ENCODE results near the gene ADAM21. TPM values are rescaled to one million over a fixed set of nuclear protein-coding genes. Genes with fewer than 3 reads are reported as not detected.
"Not testable (repeated sequence)": the region's sequence is repeated elsewhere in the genome, so short reads cannot be mapped to it uniquely, and the experiment has no call there.

ADAM21 gene
- total RNA-seq, 3 donors from 2014 or later (not counting 1 experiment from before 2014, with no cell fraction given): not detected

GRCh38 chr14:70468731-70469130 is 16.8 kb downstream of the ADAM21 start:
- 82% methylated on average over 2 of the region's 3 CpGs for WGBS (ENCODE audit: insufficient coverage)
- Mint-ChIP-seq H3K36me3 (no peaks in the 10 kb centered on the region), H3K4me3 (no peak overlapping the region), H3K27me3 (ENCODE audit: low read depth in 2 of 2) (peaks cover 0 to 24% of the 10 kb centered on the region in 2 donors), H3K9me3 (no peaks in the 10 kb centered on the region), H3K4me1 (no peaks in the 10 kb centered on the region), H3K27ac (no peak overlapping the region)
- H3K27me3 ChIP-seq (ENCODE audit: control insufficient read depth, insufficient read depth, low read length): no peaks in the 10 kb centered on the region
- ATAC-seq: no peak
- H3K4me1 ChIP-seq (ENCODE audit: control insufficient read depth, insufficient read depth, low read length): no peaks in the 10 kb centered on the region
- H3K27ac ChIP-seq (ENCODE audit: low read length): no peak overlapping the region
- no peaks in the 10 kb centered on the region for H3K36me3 ChIP-seq (ENCODE audit: control insufficient read depth, insufficient read depth, low read length)
- no peak for DNase-seq
- H3K9me3 ChIP-seq (ENCODE audit: control insufficient read depth, insufficient read depth, low read length): no peaks in the 10 kb centered on the region
- intact Hi-C loops (cut with micrococcal nuclease): no loop called here
- H3K4me3 ChIP-seq (ENCODE audit: low read length): no peak overlapping the region
- TF ChIP-seq CTCF (IDR thresholded peaks at IDR 0.05): no peak

DNA sequence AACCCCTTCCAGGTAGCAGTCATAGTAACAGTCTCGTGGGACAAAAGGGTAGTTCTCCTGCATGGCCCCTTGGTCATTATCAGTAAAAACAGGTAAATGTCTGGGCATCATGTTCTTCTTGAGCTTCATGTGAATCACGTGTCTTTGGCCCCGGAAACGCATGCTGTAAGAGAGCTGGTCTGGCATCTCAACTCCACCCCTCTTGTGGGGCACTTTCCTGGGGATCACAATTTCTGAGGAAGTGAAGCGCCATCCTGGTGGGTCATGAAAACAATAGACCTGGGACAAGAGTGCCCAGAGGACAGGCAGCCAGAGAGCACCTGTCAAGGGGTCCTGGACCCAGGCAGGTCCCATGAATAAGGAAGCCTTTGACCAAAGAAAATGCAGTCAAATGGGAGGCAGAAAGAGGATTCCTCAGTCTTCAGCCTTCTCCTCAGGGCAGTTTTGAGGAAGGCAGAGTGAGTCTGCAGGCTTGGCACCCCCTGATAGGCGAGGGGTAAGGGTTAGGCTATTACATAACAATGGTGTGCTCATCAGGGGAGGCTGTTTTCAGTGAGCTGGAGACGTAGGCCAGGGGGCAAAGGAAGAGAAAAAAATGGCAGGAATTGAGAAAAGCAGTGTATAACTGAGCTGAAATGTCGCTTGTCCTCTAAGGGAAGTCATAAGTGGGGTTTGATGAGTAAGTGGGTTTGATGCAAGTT is 19.0 kb downstream of the ADAM21 start:
- H3K27me3 Mint-ChIP-seq (ENCODE audit: low read depth in 2 of 2); H3K4me3 Mint-ChIP-seq; intact Hi-C loops (cut with micrococcal nuclease); H3K36me3 Mint-ChIP-seq; H3K4me1 Mint-ChIP-seq; H3K27ac ChIP-seq (ENCODE audit: low read length); DNase-seq; H3K27me3 ChIP-seq (ENCODE audit: control insufficient read depth, insufficient read depth, low read length); ATAC-seq; H3K36me3 ChIP-seq (ENCODE audit: control insufficient read depth, insufficient read depth, low read length); H3K9me3 ChIP-seq (ENCODE audit: control insufficient read depth, insufficient read depth, low read length); H3K4me1 ChIP-seq (ENCODE audit: control insufficient read depth, insufficient read depth, low read length); H3K9me3 Mint-ChIP-seq; H3K27ac Mint-ChIP-seq; H3K4me3 ChIP-seq (ENCODE audit: low read length): not testable (repeated sequence)
- 91% methylated on average over 7 of the region's 8 CpGs for WGBS (ENCODE audit: insufficient coverage)

GRCh38 chr14:70472253-70473159 is 20.5 kb downstream of the ADAM21 start:
- Histone ChIP-seq H3K27ac (ENCODE audit: low read length) (no peak overlapping the region), H3K4me1 (ENCODE audit: control insufficient read depth, insufficient read depth, low read length) (no peaks in the 10 kb centered on the region), H3K4me3 (ENCODE audit: low read length) (no peak overlapping the region), H3K36me3 (ENCODE audit: control insufficient read depth, insufficient read depth, low read length) (no peaks in the 10 kb centered on the region), H3K9me3 (ENCODE audit: control insufficient read depth, insufficient read depth, low read length) (no peaks in the 10 kb centered on the region), H3K27me3 (ENCODE audit: control insufficient read depth, insufficient read depth, low read length) (no peaks in the 10 kb centered on the region)
- ATAC-seq (no peak), DNase-seq (no peak)
- Mint-ChIP-seq H3K4me1 (no peaks in the 10 kb centered on the region), H3K9me3 (no peaks in the 10 kb centered on the region), H3K27me3 (ENCODE audit: low read depth in 2 of 2) (no peaks in the 10 kb centered on the region), H3K4me3 (no peak overlapping the region), H3K27ac (no peak overlapping the region), H3K36me3 (no peaks in the 10 kb centered on the region)
- WGBS (ENCODE audit: insufficient coverage): 82% methylated on average over 4 of the region's 4 CpGs
- intact Hi-C loops (cut with micrococcal nuclease): no loop called here
- TF ChIP-seq CTCF (IDR thresholded peaks at IDR 0.05): no peak

DNA sequence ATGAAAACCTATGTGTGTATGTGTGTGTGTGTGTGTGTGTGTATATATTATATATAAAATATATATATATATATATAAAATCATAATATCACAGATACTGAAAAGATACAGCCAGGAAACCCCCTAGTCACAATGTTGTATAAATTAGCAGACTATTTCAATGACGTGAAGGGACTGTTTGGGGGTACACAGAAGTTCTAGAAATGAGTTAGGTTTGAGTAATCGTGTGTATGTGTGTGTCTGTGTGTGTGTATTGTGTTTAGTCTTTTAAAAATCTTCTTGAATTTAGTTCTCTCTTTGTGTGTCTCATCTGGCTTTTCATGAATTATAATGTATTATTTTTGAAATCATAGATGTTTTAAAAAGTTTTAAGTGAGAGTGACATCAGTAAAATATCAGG is 21.9 kb downstream of the ADAM21 start:
- H3K36me3 Mint-ChIP-seq: no peaks in the 10 kb centered on the region
- H3K36me3 ChIP-seq (ENCODE audit: control insufficient read depth, insufficient read depth, low read length): no peaks in the 10 kb centered on the region
- H3K27ac Mint-ChIP-seq: no peak overlapping the region
- 80% methylated on average over 2 of the region's 2 CpGs for WGBS (ENCODE audit: insufficient coverage)
- no peak for TF ChIP-seq CTCF (IDR thresholded peaks at IDR 0.05)
- intact Hi-C loops (cut with micrococcal nuclease): no loop called here
- DNase-seq (no peak), ATAC-seq (no peak)
- H3K4me3 Mint-ChIP-seq: no peak overlapping the region
- H3K4me3 ChIP-seq (ENCODE audit: low read length): no peak overlapping the region
- no peaks in the 10 kb centered on the region for H3K9me3 ChIP-seq (ENCODE audit: control insufficient read depth, insufficient read depth, low read length)
- H3K9me3 Mint-ChIP-seq: no peaks in the 10 kb centered on the region
- H3K4me1 Mint-ChIP-seq: no peaks in the 10 kb centered on the region
- H3K27ac ChIP-seq (ENCODE audit: low read length): no peak overlapping the region
- no peaks in the 10 kb centered on the region for H3K4me1 ChIP-seq (ENCODE audit: control insufficient read depth, insufficient read depth, low read length)
- no peaks in the 10 kb centered on the region for H3K27me3 Mint-ChIP-seq (ENCODE audit: low read depth in 2 of 2)
- H3K27me3 ChIP-seq (ENCODE audit: control insufficient read depth, insufficient read depth, low read length): no peaks in the 10 kb centered on the region

DNA sequence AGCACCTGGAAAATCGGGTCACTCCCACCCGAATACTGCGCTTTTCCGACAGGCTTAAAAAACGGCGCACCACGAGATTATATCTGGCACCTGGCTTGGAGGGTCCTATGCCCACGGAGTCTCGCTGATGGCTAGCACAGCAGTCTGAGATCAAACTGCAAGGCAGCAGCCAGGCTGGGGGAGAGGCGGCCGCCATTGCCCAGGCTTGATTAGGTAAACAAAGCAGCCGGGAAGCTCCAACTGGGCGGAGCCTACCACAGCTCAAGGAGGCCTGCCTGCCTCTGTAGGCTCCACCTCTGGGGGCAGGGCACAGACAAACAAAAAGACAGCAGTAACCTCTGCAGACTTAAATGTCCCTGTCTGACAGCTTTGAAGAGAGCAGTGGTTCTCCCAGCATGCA is 23.5 kb downstream of the ADAM21 start:
- H3K27ac Mint-ChIP-seq; H3K9me3 ChIP-seq (ENCODE audit: control insufficient read depth, insufficient read depth, low read length); H3K4me1 Mint-ChIP-seq; H3K4me3 ChIP-seq (ENCODE audit: low read length); intact Hi-C loops (cut with micrococcal nuclease); ATAC-seq; H3K27me3 Mint-ChIP-seq (ENCODE audit: low read depth in 2 of 2); H3K27me3 ChIP-seq (ENCODE audit: control insufficient read depth, insufficient read depth, low read length); DNase-seq; H3K4me1 ChIP-seq (ENCODE audit: control insufficient read depth, insufficient read depth, low read length); H3K27ac ChIP-seq (ENCODE audit: low read length); H3K9me3 Mint-ChIP-seq; H3K4me3 Mint-ChIP-seq; H3K36me3 ChIP-seq (ENCODE audit: control insufficient read depth, insufficient read depth, low read length): not testable (repeated sequence)
- WGBS (ENCODE audit: insufficient coverage): 95% methylated on average over 11 of the region's 13 CpGs
- H3K36me3 Mint-ChIP-seq: peaks cover 11% of the 10 kb centered on the region
